Hepatocyte (in vitro differentiated cells): ENCODE results near the gene CRELD2.

Experiments
- EZH2 ChIP-seq: fragments of 200-600 bp; sonication (generic); IDR thresholded peaks from 2 replicates; pipeline ENCODE4 v1.6.1; 2016; ENCODE audit warnings: antibody characterized with exemption, mild to moderate bottlenecking, borderline replicate concordance
- EZH2phosphoT487 ChIP-seq: fragments of 200-600 bp; sonication (generic); IDR thresholded peaks from one replicate; pipeline ENCODE4 v1.6.1; 2018; ENCODE audit warnings: antibody characterized with exemption, mild to moderate bottlenecking, low read depth, moderate library complexity; ENCODE audit not compliant: unreplicated experiment, severe bottlenecking
- TF ChIP-seq, protein P1 (sequence below): fragments of 200-600 bp; sonication (generic); IDR thresholded peaks from 2 replicates; pipeline ENCODE4 v1.5.1; 2016; ENCODE audit warnings: antibody characterized with exemption, mild to moderate bottlenecking; ENCODE audit not compliant: poor library complexity

DNA sequence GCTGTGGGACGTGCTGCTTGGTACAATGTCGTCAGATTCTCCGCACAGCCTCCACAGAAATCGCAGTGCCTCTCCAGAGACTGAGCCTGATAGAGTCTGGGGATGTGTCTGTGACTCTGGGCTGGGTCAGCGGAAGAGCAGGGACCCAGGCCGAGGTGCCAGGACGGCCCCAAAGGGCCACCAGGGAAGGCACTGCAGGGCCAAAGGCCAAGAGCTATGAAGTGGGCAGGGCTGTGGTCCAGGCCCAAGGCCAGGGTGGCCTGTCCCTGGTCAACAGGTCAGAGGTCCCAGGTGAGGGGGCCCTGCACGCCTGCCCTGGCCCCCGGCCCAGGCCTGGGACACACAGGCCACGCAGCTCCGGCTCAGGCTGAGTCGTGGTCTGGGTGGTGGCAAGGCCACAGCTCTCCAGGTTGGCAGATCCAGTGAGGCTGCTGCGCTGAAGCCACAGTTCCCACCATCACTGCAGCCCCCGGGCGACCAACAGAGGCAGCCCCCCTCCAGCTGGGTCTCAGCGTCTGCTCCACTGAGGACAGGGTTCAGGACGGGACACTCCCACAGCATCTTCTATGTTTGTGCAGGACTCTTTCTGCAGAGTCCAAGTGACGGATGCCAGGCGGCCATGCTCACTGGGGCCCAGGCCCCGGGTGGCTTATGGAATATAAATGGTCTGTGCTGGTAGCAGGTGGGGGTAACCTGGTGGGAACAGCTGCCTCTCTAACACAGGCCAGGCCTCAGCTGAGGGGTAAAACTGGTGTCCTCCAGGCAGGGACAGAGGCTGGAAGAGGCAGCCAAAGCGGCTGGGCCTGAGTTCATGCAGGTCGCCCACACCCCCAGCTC is 37.4 kb downstream of the CRELD2 start:
- TF ChIP-seq, protein P1, sequence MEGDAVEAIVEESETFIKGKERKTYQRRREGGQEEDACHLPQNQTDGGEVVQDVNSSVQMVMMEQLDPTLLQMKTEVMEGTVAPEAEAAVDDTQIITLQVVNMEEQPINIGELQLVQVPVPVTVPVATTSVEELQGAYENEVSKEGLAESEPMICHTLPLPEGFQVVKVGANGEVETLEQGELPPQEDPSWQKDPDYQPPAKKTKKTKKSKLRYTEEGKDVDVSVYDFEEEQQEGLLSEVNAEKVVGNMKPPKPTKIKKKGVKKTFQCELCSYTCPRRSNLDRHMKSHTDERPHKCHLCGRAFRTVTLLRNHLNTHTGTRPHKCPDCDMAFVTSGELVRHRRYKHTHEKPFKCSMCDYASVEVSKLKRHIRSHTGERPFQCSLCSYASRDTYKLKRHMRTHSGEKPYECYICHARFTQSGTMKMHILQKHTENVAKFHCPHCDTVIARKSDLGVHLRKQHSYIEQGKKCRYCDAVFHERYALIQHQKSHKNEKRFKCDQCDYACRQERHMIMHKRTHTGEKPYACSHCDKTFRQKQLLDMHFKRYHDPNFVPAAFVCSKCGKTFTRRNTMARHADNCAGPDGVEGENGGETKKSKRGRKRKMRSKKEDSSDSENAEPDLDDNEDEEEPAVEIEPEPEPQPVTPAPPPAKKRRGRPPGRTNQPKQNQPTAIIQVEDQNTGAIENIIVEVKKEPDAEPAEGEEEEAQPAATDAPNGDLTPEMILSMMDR: no peak
- TF ChIP-seq EZH2phosphoT487 (no peak), EZH2 (no peak)
